ENCODE measurements around the gene KRR1.

DNA sequence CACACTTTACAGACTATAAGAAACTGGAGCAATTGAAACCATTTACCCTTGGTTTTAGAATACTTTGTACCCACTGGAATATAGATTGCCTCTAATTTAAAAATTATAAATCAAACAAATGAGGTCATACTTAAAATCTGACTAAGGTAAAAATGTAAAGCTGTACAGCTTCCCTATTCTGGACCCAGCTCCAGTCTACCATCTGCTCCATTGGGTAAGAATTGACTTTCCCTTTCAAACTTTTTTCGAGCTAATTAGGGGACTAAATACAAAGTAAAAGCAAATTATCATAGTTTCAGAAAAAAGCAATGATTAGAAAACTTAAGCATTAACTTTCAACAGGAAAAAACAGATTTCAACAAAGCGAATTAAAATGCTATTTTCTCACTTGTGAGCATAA, 4.3 kb downstream of the KRR1 start:
- TF ChIP-seq, protein P1, sequence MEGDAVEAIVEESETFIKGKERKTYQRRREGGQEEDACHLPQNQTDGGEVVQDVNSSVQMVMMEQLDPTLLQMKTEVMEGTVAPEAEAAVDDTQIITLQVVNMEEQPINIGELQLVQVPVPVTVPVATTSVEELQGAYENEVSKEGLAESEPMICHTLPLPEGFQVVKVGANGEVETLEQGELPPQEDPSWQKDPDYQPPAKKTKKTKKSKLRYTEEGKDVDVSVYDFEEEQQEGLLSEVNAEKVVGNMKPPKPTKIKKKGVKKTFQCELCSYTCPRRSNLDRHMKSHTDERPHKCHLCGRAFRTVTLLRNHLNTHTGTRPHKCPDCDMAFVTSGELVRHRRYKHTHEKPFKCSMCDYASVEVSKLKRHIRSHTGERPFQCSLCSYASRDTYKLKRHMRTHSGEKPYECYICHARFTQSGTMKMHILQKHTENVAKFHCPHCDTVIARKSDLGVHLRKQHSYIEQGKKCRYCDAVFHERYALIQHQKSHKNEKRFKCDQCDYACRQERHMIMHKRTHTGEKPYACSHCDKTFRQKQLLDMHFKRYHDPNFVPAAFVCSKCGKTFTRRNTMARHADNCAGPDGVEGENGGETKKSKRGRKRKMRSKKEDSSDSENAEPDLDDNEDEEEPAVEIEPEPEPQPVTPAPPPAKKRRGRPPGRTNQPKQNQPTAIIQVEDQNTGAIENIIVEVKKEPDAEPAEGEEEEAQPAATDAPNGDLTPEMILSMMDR (conservative IDR thresholded peaks at IDR 0.05): no peak
- TF ChIP-seq ZFX (IDR thresholded peaks at IDR 0.05): no peak

All from C4-2B (cell line).